HCT116 (cell line): ENCODE data around the gene SOCS7. TPM values are rescaled to one million over a fixed set of nuclear protein-coding genes. Genes with fewer than 3 reads are reported as not detected.

Experiments used
- ATAC-seq: fragments of 200-7000 bp; cut with Tn5 transposase; 2 replicates; pipeline ENCODE4 v1.9.1; 2020; ENCODE audit warnings: mild to moderate bottlenecking, moderate library complexity
- BruUV-seq: library from RNA; stranded (reverse); fragments of 400-500 nt; replicated peaks from 2 replicates; lab custom pipeline; 2021; lab: Mats Ljungman, UMichigan
- CTCF ChIA-PET: fragments of 300-600 bp; sonication (Branson Sonifier 250); formaldehyde crosslinking; loops from one replicate; lab custom pipeline; 2021; ENCODE audit warnings: antibody characterized with exemption; lab: Charles Lee
- POLR2A ChIA-PET: fragments of 300-600, 350-600 bp; sonication (Branson Sonifier 250); formaldehyde crosslinking; loops from one replicate; lab custom pipeline; 2021; ENCODE audit warnings: antibody characterized with exemption; lab: Charles Lee
- RAD21 ChIA-PET, 2 experiments: fragments of 300-600 bp; sonication (Branson Sonifier 250); formaldehyde crosslinking; loops; one replicate each; lab custom pipeline; 2023; ENCODE audit warnings: low total read pairs in 2 of 2; ENCODE audit not compliant: uncharacterized antibody in 2 of 2, unreplicated experiment in 2 of 2, low non-redundant PET in 1 of 2; lab: Charles Lee
- DNase-seq: peaks from one replicate; pipeline ENCODE4 v3.0.0-alpha.2; 2010; ENCODE audit warnings: low read depth, low spot score
- H2AFZ ChIP-seq: fragments of 200-600 bp; shearing (Covaris generic), sonication (generic); 2 replicates; pipeline ENCODE4 v1.6.1; 2017; ENCODE audit warnings: low read depth, mixed run types, mixed read lengths, antibody characterized with exemption, low read length; ENCODE audit not compliant: poor library complexity, severe bottlenecking
- H3K27ac ChIP-seq: 2 replicates; pipeline ENCODE4 v1.5.1; 2012; ENCODE audit warnings: low read depth, low read length
- H3K27me3 ChIP-seq: fragments of 200-600 bp; sonication (generic); 2 replicates; pipeline ENCODE4 v1.6.1; 2016; ENCODE audit warnings: mixed run types, low read length, mixed read lengths; ENCODE audit not compliant: insufficient read depth
- H3K36me3 ChIP-seq, 2 experiments: fragments of 200-500 bp in 1 of 2; fragments of 200-600 bp in 1 of 2; sonication (Bioruptor generic) in 1 of 2; sonication (generic) in 1 of 2; 2 replicates each; pipeline versions ENCODE4 v1.5.1 to v1.6.1; 2014 to 2016; ENCODE audit warnings: low read length in 2 of 2, inconsistent platforms in 1 of 2, mixed read lengths in 1 of 2, mixed run types in 1 of 2; ENCODE audit not compliant: insufficient read depth in 2 of 2, control insufficient read depth in 1 of 2
- H3K4me1 ChIP-seq, 2 experiments: fragments of 200-600 bp in 1 of 2; sonication (generic) in 1 of 2; 2 replicates each; pipeline versions ENCODE4 v1.5.1 to v1.6.1; 2012 to 2017; ENCODE audit warnings: low read length in 2 of 2, inconsistent platforms in 1 of 2, mild to moderate bottlenecking in 1 of 2, mixed read lengths in 1 of 2, mixed run types in 1 of 2, moderate library complexity in 1 of 2; ENCODE audit not compliant: insufficient read depth in 2 of 2, control insufficient read depth in 1 of 2
- H3K4me2 ChIP-seq: fragments of 200-600 bp; sonication (generic); 2 replicates; pipeline ENCODE4 v1.6.1; 2017; ENCODE audit warnings: mixed run types, low read length, mixed read lengths
- H3K4me3 ChIP-seq, 2 experiments: fragments of 200-600 bp in 1 of 2; sonication (generic) in 1 of 2; replicated peaks in 1 of 2; 2 replicates each; pipeline ENCODE4 v1.5.1; 2011 to 2016; ENCODE audit warnings: low read length in 2 of 2, control low read depth in 1 of 2, low read depth in 1 of 2, mild to moderate bottlenecking in 1 of 2, mixed read lengths in 1 of 2, mixed run types in 1 of 2
- H3K79me2 ChIP-seq: fragments of 200-600 bp; sonication (generic); 2 replicates; pipeline ENCODE4 v1.6.1; 2017; ENCODE audit warnings: mild to moderate bottlenecking, mixed run types, low read length, moderate library complexity, mixed read lengths; ENCODE audit not compliant: insufficient read depth
- H3K9ac ChIP-seq: fragments of 200-600 bp; sonication (generic); 2 replicates; pipeline ENCODE4 v1.6.1; 2016; ENCODE audit warnings: low read length, mixed read lengths
- H3K9me2 ChIP-seq: fragments of 200-600 bp; sonication (generic), shearing (Covaris generic); 2 replicates; pipeline ENCODE4 v1.6.1; 2017; ENCODE audit warnings: mixed run types, mild to moderate bottlenecking, moderate library complexity; ENCODE audit not compliant: insufficient read depth
- H3K9me3 ChIP-seq, 2 experiments: fragments of 200-500 bp in 1 of 2; fragments of 200-600 bp in 1 of 2; sonication (Bioruptor generic) in 1 of 2; sonication (generic) in 1 of 2; 2 replicates each; pipeline ENCODE4 v1.6.1; 2014 to 2017; ENCODE audit warnings: low read length in 2 of 2, mixed read lengths in 2 of 2, inconsistent platforms in 1 of 2, low read depth in 1 of 2, mild to moderate bottlenecking in 1 of 2, mixed run types in 1 of 2, moderate library complexity in 1 of 2; ENCODE audit not compliant: control insufficient read depth in 1 of 2, insufficient read depth in 1 of 2
- H4K20me1 ChIP-seq: fragments of 200-600 bp; sonication (generic), shearing (Covaris generic); 2 replicates; pipeline ENCODE4 v1.6.1; 2017; ENCODE audit warnings: mixed run types, mild to moderate bottlenecking, moderate library complexity; ENCODE audit not compliant: insufficient read depth
- CBX3 ChIP-seq: IDR thresholded peaks from 2 replicates; pipeline ENCODE4 v1.6.1; 2012; ENCODE audit warnings: low read depth
- CEBPB ChIP-seq: IDR thresholded peaks from 2 replicates; pipeline ENCODE4 v1.6.1; 2012; ENCODE audit warnings: low read depth
- EGR1 ChIP-seq: IDR thresholded peaks from 2 replicates; pipeline ENCODE4 v1.6.1; 2012; ENCODE audit warnings: low read depth
- ELF1 ChIP-seq: IDR thresholded peaks from 2 replicates; pipeline ENCODE4 v1.6.1; 2012; ENCODE audit warnings: low read depth, borderline replicate concordance
- EZH2 ChIP-seq: fragments of 200-600 bp; sonication (generic); IDR thresholded peaks from 2 replicates; pipeline ENCODE4 v1.6.1; 2017; ENCODE audit warnings: antibody characterized with exemption, mixed run types
- JUND ChIP-seq: IDR thresholded peaks from 2 replicates; pipeline ENCODE4 v1.6.1; 2012
- REST ChIP-seq: IDR thresholded peaks from 2 replicates; pipeline ENCODE4 v1.6.1; 2012; ENCODE audit warnings: low read depth
- SIN3A ChIP-seq: IDR thresholded peaks from 2 replicates; pipeline ENCODE4 v1.6.1; 2012; ENCODE audit warnings: low read depth
- SP1 ChIP-seq: IDR thresholded peaks from 2 replicates; pipeline ENCODE4 v1.6.1; 2012; ENCODE audit warnings: low read depth
- SRF ChIP-seq: IDR thresholded peaks from 2 replicates; pipeline ENCODE4 v1.6.1; 2012; ENCODE audit warnings: low read depth
- TCF7L2 ChIP-seq: IDR thresholded peaks from 2 replicates; pipeline ENCODE4 v1.7.0; 2011; ENCODE audit warnings: borderline replicate concordance, inconsistent platforms; ENCODE audit not compliant: insufficient read depth, insufficient read length; ENCODE audit errors: extremely low read depth
- ZBTB33 ChIP-seq: IDR thresholded peaks from 2 replicates; pipeline ENCODE4 v1.6.1; 2011; ENCODE audit warnings: mild to moderate bottlenecking, low read length, moderate library complexity; ENCODE audit not compliant: insufficient replicate concordance; ENCODE audit errors: extremely low read depth
- ZFX ChIP-seq: fragments of 450-650 bp; IDR thresholded peaks from 2 replicates; pipeline ENCODE4 v1.6.1; 2017
- ZNF274 ChIP-seq: fragments of 200-500 bp; sonication (Bioruptor generic); IDR thresholded peaks from 2 replicates; pipeline ENCODE4 v1.6.1; 2014; ENCODE audit warnings: mild to moderate bottlenecking, low read depth, low read length, inconsistent platforms
- intact Hi-C: fragments of 100-400 bp; cut with micrococcal nuclease; formaldehyde crosslinking; loops from 2 replicates; pipeline ENCODE4 v1.10.0; 2022
- total RNA-seq: library from RNA; stranded (reverse); gene quantifications from one replicate; pipeline ENCODE4 v1.2.1, GENCODE V29; 2021; ENCODE audit not compliant: unreplicated experiment

The SOCS7 gene
- total RNA-seq, 1 experiment from 2014 or later = 49.9 TPM

- H3K79me2 ChIP-seq = 0 out of 2 replicates have a peak, but pooled peaks cover 4% of the 10 kb centered on the region
- DNase-seq = no peak
- ChIA-PET POLR2A (interaction anchor here (0.8 kb wide), 1 partner anchor 26 kb away, joined by 3 read pairs; no protein-coding TSS in a partner anchor), CTCF (interaction anchor here (0.6 to 1.3 kb wide), 2 partner anchors 15 to 57 kb away, joined by 3 to 4 read pairs; no protein-coding TSS in a partner anchor), RAD21 (no interaction called here)
- peak; percentile 61 for ATAC-seq
- BruUV-seq = no TSS peak
- H2AFZ ChIP-seq = no peak overlapping the region
- H3K4me1 ChIP-seq = peaks cover 22 to 43% of the 10 kb centered on the region in 2 experiments
- no peaks in the 10 kb centered on the region for H3K27me3 ChIP-seq
- H3K4me3 ChIP-seq = peak overlapping the region; percentile 64 to 81
- H3K36me3 ChIP-seq = no peaks in the 10 kb centered on the region
- H3K9ac ChIP-seq = peak overlapping the region; percentile 68
- no peaks in the 10 kb centered on the region for H3K9me2 ChIP-seq
- peak overlapping the region; percentile 62 for H3K27ac ChIP-seq
- H4K20me1 ChIP-seq = no peaks in the 10 kb centered on the region
- intact Hi-C loops = no loop called here
- peak overlapping the region; percentile 100 for H3K4me2 ChIP-seq
- TF ChIP-seq CBX3 (no peak), SIN3A (no peak), SP1 (no peak), TCF7L2 (peak; percentile 84), ZNF274 (no peak), ZFX (peak; percentile 37; the same call in 1 of the 2 replicates), JUND (no peak), CEBPB (no peak), ZBTB33 (no peak), EZH2 (no peak), REST (no peak), EGR1 (peak; percentile 56; the same call in 1 of the 2 replicates), ELF1 (no peak), SRF (no peak)
- TF ChIP-seq, all 23 proteins: peak for 3
- no peaks in the 10 kb centered on the region for H3K9me3 ChIP-seq
These were observed 77.2 kb downstream of the SOCS7 start for GRCh38 chr17:38428643-38429371.
